GM21381 (cell line): ENCODE measurements around the gene CFAP299.
"Not testable (repeated sequence)": the region's sequence is repeated elsewhere in the genome, so short reads cannot be mapped to it uniquely, and the experiment has no call there.

Source experiments
- ATAC-seq: cut with Tn5 transposase; IDR thresholded peaks from one replicate; pipeline ENCODE4 v1.9.1; 2021; ENCODE audit warnings: mild to moderate bottlenecking, moderate library complexity; ENCODE audit not compliant: unreplicated experiment

The CFAP299 gene

DNA sequence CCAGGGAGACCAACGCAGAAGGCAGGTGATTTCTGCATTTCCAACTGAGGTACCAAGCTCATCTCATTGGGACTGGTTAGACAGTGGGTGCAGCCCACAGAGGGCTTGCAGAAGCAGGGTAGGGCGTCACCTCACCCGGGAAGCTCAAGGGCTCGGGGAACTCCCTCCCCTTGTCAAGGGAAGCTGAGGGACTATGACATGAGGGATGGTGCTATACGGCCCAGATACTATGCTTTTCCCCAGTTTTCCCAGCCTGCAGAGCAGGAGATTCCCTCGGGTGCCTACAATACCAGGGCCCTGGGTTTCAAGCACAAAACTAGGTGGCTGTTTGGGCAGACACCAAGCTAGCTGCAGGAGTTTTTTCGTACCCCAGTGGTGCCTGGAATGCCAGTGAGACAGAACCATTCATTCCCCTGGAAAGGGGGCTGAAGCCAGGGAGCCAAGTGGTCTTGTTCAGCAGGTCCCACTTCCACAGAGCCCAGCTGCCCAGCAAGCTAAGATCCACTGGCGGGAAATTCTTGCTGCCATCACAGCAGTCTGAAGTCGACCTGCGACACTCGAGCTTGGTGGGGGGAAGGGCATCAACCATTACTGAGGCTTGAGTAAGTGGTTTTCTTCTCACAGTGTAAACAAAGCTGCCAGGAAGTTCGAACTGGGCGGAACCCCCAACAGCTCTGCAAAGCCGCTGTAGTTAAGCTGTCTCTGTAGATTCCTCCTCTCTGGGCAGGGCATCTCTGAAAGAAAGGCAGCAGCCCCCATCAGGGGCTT, 103.9 kb downstream of the CFAP299 start:
- ATAC-seq: not testable (repeated sequence)

DNA sequence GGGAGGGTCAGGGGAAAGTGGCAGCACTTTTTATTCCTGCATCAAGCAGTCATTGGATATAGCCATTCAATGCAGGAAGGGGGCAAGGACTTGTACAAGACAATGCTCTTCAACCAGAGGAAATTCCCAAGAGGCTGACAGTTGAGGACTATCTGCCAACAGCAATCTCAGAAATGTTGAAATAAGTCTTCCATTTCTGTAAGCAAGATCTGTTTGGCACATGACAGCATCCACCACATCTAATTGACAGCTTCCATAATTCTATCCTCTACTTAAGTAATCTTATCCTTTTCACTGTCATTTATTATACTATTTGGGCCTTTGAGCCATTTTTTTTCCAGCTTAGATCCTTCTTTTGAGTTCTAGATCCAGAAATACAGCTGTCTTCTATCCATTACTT, 110.7 kb downstream of the CFAP299 start:
- ATAC-seq: no peak

DNA sequence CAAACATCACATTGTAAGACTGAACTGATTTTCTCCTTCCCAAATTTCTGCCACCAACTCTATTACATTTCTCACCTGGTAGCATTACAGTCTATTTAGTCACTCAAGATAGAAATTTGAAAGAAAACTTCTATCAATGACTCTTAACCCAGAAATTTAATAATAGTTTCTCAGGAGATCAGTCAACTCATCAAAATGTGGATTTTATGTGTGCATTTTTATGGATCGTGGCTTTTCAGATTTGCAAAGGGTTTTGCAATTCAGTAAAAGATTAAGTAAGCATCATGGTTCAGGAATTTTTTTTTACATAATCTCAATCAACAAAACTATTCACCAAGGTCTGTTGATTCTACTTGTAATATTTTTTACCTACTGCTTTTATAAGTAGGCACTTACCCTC, 111.1 kb downstream of the CFAP299 start:
- ATAC-seq: no peak

DNA sequence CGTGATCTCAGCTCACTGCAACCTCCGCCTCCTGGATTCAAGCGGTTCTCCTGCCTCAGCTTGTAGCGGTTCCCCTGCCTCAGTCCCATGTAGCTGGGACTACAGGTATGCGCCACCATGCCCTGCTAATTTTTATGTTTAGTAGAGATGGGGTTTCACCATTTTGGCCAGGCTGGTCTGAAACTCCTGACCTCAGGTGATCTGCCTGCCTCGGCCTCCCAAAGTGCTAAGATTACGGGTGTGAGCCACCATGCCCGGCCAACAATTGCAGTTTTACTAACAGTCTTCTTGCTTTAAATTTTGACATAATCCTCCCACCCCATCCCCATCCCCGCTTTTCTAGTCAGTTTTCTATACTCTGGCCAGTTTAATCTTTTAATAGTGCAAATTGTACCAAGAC, 112.0 kb downstream of the CFAP299 start:
- ATAC-seq: no peak

DNA sequence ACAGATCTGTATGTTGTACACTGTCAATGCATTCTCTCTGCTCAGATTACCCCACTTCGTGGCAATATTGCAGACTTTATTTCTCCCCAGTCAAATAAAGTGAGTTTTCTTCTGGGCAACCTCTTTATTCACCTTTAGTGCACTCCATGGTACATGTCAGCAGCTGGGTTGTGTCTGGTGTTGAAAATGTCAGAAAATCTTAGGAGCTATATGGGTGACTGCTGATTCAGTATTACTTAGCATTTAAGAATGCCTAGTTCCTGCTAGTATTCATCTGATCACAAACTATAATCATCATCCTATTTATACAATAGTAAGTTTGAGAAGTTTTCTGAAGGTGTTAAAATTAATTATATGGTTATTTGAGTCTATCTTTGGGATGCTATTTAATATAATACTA, 112.5 kb downstream of the CFAP299 start:
- no peak for ATAC-seq

DNA sequence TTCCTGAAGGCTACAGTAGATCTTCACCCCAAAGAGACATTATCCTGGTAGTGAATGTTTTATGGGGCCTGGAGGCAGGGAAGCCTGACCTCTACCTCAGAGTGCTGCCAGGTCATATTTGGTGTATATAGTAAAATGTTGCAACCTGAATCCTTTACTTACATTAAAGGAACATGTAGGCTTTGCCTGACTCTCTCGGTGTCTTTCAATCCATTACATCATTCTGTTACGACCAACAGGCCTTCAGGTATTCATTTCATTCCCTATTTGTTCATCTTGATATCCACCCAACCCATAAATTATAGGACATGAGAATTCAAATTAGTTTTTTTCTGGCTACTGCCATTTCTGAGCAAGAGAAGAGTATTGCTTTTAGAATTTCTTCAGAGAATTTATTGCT, 116.5 kb downstream of the CFAP299 start:
- ATAC-seq: no peak

DNA sequence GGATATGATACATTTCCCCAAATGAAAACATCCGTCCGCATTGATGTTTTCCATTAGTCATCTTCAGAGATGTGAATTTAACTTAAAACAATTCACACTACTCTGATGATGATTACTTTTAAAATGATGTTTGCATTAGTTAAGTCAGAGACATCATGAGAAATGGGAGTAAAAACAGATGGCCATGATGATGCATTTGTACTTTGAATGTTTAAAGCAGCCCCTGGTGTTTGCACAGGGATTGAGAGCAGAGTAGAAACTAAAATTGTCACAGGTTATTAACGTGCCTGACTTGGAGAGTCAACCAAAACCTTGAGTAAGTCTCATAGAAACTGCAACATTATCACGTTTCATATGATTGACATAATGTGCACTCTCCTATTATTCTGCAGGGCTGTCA, 117.2 kb downstream of the CFAP299 start:
- no peak for ATAC-seq

DNA sequence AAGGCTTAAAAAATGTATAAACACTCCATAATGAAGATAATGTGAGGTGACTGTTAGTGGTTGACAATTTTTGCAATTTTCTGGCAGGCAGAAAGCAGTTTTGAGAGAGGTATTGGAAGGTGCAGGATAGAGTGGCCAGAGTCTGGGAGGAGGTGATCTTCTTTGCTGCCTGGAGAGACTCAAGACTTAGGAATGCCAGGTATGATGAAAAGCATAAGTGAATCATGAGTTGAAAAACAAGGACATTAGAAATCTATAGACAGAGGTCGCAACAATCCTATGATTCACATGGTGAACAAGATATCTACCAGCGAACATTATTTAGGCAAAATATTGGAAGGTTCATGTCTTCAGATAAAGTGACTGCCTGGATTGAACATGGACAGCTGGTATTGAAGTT, 118.5 kb downstream of the CFAP299 start:
- ATAC-seq: no peak

DNA sequence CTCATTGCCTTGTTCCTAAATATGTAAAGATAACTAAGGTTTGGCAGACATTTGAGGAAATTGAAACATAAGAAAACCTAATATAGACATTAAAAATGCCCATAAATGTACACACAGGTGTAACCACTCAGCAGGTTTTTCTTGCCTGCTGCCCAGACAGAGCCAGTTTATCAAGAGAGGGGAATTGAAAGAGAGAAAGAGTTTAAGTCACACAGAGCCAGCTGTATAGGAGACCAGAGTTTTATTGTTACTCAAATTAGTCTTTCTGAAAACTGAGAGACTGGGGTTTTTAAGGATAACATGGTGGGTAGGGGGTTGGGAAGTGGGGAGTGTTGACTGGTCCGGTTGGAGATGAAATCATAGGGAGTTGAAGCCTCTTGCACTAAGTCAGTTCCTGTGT, 119.0 kb downstream of the CFAP299 start:
- ATAC-seq: no peak

DNA sequence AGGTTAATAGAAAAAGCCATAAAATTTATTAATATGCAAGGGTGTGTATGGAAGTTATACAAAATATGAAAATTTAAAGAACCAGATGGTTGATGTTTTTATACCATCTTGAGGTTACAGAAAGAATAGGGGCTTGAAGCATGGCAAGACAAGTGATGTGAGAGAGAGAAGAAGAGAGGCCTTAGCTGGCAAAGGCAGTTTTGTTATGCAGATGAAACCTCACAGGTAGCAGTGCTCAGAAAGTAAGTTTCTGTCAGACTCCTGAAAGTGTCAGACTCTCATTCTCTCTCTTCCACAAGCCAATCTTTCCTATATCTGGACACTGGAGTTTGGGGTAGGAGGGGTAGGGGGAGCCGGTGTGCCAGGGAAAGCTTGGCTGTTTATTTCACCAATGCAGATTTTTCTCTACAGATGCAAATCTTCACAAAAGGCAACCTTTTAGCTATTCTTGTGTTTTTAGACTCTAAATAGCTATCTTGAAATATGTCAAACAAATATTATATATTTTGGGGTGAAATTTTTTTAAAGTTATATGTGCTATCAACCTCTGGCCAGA, 124.5 kb downstream of the CFAP299 start:
- no peak for ATAC-seq

DNA sequence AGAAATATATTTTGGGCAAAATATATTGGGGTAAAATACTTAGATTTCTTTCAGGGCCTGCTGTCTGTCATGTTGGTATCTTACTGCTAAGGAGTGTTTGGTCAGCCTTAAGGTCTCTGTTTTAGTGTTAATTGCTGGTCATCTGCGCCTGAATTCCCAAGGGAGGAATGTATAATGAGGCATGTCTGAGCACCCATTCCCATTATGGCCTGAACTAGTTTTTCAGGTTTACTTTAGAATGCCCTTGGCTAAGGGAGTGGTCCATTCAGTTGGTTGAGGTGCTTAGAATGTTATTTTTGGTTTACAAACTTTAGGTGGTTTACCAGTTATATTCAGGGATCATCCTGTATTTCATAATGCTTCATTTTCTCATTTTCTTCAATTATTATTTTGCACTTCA, 125.9 kb downstream of the CFAP299 start:
- ATAC-seq: no peak

DNA sequence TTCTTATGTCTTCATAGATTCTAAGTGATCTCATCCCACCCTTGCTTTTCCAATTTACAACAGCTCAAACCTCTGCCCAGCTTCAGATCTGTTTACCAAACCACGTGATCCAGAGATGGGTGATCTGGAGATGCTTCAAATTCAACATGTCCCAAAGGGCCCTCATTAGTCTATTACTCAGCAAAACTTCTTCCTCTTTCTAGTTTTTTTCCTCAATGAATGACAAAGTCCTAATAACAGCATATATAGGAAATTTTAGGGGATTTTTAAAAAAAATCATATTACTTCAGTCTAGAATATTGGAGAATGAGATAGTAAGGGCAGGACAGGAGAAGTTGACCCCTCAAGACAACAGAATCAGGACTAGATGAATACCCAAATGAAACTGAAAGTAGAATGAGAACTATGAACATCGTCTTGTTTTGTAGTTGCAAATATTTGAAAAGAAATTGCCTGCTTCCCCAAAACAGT, 127.1 kb downstream of the CFAP299 start:
- peak; percentile 70 for ATAC-seq

DNA sequence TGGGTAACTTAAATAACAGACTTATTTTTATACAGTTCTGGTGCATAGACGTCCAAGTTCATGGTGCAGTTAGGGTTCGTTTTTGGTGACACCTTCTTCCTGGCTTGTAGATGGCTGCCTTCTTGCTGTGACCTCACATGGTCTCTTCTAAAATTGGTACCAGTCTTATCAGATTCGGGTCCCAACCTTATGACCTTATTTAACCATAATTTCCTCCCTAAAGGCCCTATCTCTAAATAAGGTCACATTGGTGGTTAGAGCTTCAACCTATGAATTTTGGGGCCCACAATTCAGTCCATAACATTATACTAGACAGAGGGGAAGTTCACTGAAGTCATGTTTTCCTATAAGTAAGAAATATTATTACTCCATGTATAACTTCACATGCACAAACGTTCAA, 128.0 kb downstream of the CFAP299 start:
- no peak for ATAC-seq

DNA sequence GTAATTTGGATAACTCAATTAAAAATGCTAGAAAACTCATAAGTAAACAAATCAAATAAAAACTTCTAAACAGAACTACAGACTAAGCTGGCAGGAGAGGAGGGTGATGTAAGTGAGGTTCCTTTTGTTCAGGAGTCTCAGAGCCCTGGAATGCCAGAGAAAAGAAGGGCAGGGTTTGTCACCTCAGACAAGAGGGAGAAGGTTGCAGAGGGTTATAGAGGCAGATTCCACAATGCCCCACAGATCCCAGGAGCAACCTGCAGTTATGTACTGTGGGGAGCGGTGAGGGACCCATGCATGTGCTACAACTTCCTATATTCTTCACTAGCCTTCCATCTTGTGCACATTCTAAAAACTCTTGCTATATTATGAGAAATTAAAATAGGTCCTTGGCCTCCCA, 129.7 kb downstream of the CFAP299 start:
- no peak for ATAC-seq

DNA sequence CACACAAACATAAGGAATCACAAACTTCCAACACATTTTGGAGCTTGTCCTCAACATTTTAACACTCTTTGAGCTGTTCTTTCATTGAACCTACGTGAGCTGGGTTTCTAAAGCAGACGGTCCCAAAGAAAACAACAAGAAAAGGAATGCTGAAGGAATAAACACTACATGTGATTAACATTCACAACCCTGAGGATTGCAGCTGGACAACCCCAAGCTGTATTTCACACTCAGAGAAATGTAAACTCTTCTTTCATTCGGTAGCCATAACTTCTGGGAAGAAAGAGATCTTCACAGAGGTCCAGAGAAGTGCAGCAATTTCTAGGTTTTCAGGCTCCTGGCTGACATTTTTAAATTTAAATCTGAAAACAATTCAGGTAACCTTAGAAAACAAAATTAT, 130.2 kb downstream of the CFAP299 start:
- no peak for ATAC-seq

DNA sequence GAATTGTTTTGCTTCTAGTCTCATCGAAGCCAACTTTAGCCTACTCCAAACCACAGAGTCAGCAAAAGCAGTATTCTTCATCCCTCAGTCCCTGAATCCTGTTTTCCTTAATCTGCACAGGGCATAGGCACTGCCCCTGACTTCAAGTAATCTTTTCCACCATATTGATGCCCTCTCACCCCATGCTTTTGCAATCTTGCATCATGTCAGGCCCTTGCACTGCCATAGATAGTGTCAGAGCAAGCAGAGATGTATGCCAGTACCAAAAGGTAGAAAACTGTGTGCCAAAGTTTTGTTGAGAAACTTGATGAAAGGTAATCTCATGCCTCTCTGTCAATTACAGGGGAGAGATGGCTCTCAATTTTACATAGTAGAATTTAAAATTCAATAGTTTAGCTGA, 131.1 kb downstream of the CFAP299 start:
- no peak for ATAC-seq

DNA sequence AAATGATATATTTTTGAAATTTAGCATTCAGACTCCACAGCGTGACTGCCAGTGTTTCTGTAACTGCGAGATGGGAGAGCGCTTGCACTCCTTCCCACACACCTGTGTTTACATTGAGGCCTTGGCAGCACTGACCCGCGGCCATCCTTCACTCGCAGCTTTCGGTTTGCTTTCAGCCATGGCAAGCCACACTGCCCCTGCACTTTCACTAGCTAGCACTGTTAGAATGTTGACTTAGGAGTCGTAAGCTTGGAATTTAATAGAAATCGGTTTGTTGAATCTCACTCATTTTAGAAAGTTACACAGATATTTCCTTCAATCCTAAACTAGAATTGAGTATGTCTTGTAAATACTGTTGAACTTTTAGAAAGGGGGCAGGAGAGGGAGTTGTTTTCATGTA, 136.2 kb downstream of the CFAP299 start:
- ATAC-seq: no peak

DNA sequence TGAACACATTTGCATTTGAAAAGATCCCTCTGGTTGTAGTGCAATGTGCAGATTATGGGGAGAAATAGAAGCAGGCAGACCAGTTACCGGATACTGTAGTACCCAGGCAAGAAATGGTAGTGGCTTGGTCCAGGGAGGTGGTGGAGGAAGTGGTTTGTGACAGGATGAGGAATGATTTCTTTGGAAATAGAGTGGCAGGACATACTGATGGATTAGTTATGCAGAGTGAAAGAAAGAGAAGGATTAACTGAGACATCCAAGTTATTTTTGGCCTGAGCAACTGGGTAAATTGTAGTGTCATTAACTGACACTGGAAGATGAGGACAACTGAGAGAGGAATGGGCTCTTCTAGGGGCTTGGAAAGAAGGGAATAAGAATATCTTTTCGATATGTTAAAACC, 139.7 kb downstream of the CFAP299 start:
- ATAC-seq: no peak

DNA sequence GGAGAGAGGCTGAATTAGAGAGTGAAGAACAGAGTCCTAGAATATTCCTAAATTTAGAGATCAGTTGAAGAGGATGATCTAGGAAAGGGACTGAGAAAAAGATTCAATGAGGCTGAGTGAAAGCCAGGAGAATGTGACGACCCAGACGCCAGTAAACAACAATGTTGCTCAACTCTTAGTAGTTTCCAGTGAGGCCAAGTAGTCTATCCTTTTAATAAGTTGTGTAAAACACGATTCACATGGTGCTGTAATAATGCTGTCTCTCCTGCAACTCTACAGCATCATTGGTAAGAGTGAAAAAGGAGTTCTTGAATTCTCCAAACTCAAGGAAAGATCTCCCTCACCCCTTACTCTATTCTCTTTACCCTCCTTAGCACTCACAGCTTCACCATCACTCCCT, 140.3 kb downstream of the CFAP299 start:
- ATAC-seq: no peak

DNA sequence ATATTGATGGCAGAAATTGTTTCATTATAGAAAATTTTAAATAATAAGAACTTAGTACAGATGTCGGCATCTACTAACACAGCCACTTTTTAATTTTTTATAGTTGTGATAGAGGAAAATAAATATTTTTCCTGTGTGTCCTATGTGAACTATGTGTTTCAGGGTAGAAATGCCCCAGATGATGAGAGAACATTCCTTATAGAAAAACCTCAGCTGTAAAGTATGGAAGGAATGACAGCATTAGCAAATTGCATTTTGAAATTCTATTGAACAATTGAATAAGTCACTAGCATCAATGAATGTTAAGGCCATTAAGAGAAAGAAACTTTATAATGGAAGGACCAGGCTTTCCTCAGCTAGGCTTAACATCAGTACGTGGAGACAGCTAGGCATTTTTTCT, 149.2 kb downstream of the CFAP299 start:
- ATAC-seq: no peak

DNA sequence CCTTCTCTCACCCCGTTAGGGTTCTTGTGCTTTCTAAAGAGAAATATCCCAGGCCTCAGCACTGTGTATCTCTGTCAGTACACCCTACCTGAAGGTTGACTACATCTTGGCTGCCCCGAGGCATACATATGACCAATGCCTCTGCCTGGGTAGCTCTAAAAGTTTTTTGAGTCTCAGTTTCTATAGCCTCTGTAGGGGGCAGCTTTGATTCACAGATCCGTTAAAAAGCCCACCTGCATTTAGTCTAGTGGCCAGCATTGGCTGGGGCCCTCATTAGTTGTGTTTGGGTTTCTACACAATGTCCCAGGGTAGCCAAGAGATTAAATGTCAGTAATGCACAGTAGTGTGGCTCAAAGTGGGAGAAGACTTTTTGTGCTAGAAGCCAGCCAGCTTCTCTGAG, 151.1 kb downstream of the CFAP299 start:
- no peak for ATAC-seq

DNA sequence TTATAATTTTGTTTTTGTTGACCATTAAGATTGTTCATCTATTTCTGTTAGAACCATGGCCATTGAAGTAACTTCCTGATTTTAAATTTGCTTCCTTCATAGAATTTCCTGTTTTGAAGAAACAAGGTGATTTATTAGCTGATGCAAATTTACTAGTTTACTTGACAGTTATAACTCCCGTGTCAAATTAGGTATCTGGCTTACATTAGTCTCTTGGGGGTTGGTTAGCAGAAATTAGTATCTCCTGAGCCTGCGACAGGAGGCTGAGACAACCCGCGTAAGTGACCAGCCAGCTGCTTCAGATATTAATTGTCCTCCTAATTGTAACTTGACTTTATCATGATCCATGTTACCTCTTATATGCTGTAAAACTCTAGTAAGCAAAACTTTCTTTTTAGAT, 154.3 kb downstream of the CFAP299 start:
- no peak for ATAC-seq

DNA sequence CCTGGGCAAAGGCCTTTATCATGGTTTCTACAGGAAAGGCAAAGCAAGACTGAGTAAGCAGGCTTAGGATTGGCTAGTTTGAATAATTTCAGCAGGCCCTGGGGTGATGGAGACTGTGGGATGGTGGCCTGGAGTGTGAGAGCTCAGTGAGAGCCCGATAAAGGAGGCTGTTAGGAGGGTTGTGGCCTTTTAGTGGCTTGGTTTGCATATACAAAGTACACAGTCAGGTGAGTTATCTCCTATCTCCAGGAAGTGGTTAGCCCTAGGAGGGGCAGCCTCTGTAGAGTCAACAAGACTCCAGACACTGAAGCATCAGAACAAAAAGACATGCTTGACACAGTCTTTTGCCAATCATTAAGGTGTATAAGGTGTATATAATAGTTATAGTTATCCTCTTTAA, 157.2 kb downstream of the CFAP299 start:
- peak; percentile 55 for ATAC-seq
